ENCODE measurements around the gene KISS1. TPM values are rescaled to one million over a fixed set of nuclear protein-coding genes. Genes with fewer than 3 reads are reported as not detected.

KISS1 gene
- total RNA-seq, 4 donors from 2014 or later, result not detected

DNA sequence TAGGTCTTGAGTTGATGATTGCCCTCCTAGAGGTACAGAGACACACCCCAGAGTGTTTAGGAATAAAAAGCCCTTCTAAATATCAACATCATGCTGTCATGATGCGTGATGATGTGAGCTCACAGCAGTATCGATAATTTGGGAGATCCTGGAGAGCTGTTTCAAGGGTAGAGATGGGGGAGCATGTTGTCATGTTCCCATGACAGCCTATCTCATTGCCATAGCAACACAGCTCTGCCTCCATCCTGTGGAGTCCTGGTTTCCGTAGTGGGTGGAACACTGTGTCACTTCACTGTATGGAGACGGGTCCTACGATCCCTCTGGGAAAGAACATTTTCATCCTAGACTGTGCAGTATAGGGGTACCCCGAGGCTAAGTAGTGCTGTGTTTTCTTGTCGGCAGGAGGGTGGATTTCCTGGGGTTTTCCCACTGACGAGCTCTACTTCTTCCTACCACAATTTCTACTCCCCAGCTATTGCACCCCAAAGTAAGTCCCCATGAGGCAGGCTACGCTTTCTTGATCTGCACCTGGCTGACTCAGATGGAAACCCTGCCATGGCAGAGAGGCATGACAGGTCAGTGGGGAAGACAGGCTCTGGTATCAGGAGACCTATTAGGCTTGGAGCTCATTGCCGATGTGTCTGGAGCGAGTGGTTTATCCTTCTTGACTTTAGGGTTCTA lies 7.2 kb downstream of the KISS1 start:
- no peaks in the 10 kb centered on the region for H3K27me3 ChIP-seq
- WGBS, 2 donors, result 81 to 91% methylated on average over 10 to 11 of the region's 11 CpGs
- peaks cover 0 to 7% of the 10 kb centered on the region in 2 donors for H3K4me1 ChIP-seq
- no peaks in the 10 kb centered on the region for H3K9me3 ChIP-seq
- no peaks in the 10 kb centered on the region for H3K36me3 ChIP-seq
- intact Hi-C loops (cut with DNase I), result no loop called here
- H3K4me3 ChIP-seq (replicated peaks in 1 of 3), result no peak overlapping the region
- TF ChIP-seq, protein P1, sequence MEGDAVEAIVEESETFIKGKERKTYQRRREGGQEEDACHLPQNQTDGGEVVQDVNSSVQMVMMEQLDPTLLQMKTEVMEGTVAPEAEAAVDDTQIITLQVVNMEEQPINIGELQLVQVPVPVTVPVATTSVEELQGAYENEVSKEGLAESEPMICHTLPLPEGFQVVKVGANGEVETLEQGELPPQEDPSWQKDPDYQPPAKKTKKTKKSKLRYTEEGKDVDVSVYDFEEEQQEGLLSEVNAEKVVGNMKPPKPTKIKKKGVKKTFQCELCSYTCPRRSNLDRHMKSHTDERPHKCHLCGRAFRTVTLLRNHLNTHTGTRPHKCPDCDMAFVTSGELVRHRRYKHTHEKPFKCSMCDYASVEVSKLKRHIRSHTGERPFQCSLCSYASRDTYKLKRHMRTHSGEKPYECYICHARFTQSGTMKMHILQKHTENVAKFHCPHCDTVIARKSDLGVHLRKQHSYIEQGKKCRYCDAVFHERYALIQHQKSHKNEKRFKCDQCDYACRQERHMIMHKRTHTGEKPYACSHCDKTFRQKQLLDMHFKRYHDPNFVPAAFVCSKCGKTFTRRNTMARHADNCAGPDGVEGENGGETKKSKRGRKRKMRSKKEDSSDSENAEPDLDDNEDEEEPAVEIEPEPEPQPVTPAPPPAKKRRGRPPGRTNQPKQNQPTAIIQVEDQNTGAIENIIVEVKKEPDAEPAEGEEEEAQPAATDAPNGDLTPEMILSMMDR (IDR thresholded peaks at IDR 0.05), result no peak
- no peak for TF ChIP-seq POLR2A (IDR thresholded peaks at IDR 0.05)
- DNase-seq, result no peak
- no peak overlapping the region for H3K27ac ChIP-seq

DNA sequence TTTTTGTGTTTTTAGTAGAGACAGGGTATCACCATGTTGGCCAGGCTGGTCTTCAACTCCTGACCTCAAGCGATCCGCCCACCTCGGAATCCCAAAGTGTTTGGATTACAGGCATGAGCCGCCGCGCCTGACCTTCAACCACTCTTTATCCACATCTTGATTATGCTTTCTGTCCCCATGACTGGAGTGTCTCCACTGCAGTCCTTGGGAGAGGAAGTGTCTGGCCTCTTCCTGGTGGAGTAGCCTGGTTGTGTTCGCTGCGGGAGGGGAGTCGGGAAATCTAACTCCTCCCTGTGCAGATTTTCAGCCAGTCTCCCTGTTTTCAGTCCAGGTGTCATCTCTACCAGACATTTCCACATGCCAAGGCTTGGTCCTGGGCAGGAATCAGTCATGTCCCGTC lies 9.7 kb downstream of the KISS1 start:
- H3K36me3 ChIP-seq, result no peaks in the 10 kb centered on the region
- TF ChIP-seq, protein P1 (IDR thresholded peaks at IDR 0.05), result no peak
- intact Hi-C loops (cut with DNase I), result no loop called here
- no peak overlapping the region for H3K4me3 ChIP-seq (replicated peaks in 1 of 3)
- 77 to 84% methylated on average over 10 of the region's 10 CpGs for WGBS, 2 donors
- no peak for DNase-seq
- no peak overlapping the region for H3K27ac ChIP-seq
- H3K27me3 ChIP-seq, result no peaks in the 10 kb centered on the region
- peaks cover 0 to 7% of the 10 kb centered on the region in 2 donors for H3K4me1 ChIP-seq
- no peaks in the 10 kb centered on the region for H3K9me3 ChIP-seq

DNA sequence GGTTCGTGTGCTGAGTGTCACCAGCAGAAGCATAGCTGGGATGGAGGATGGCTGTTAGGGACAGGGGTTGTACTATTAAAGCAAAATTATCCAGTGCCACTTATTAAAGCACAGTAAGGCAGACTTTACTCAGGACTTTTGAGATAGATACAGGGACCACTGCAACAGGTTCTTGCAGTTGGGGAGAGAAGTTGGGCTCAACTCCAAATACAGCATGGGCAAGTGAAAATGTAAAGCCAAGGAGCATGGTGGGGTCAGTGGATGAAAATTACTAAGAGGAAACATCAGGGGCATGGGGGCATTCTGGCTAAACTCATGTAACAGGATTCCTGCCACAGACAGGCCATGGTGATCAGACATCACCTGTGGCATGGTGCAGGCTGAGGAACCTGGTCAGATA lies 15.2 kb downstream of the KISS1 start:
- Histone ChIP-seq H3K36me3 (no peaks in the 10 kb centered on the region), H3K4me1 (no peaks in the 10 kb centered on the region), H3K9me3 (no peaks in the 10 kb centered on the region), H3K4me3 (replicated peaks in 1 of 3) (no peak overlapping the region), H3K27ac (no peak overlapping the region), H3K27me3 (no peaks in the 10 kb centered on the region)
- TF ChIP-seq, protein P1 (IDR thresholded peaks at IDR 0.05), result no peak
- no peak for TF ChIP-seq POLR2A (IDR thresholded peaks at IDR 0.05)
- DNase-seq, result no peak
- 54 to 71% methylated on average over 1 of the region's 1 CpG for WGBS, 2 donors
- intact Hi-C loops (cut with DNase I), result no loop called here

DNA sequence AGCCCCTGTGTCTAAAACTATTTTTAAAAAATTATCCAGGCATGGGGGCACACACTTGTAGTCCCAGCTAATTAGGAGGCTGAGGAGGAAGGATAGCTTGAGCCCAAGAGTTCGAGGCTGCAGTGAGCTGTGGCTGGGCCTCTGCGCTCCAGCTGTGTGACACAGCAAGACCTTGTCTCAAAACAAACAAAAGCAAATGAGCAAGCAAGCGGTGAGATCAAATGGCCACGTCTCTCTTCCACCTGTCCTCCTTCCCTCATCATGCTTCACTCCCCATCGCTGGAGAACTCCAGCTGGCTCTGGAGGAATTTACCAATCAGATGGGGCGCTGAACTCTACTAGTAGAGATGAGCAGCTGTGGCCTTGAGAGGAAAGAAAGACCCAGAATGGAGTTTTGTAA lies 16.2 kb downstream of the KISS1 start:
- Histone ChIP-seq H3K27me3 (no peaks in the 10 kb centered on the region), H3K4me1 (no peaks in the 10 kb centered on the region), H3K27ac (no peak overlapping the region), H3K36me3 (no peaks in the 10 kb centered on the region), H3K4me3 (replicated peaks in 1 of 3) (no peak overlapping the region), H3K9me3 (no peaks in the 10 kb centered on the region)
- intact Hi-C loops (cut with DNase I), result no loop called here
- no peak for TF ChIP-seq POLR2A (IDR thresholded peaks at IDR 0.05)
- TF ChIP-seq, protein P1 (IDR thresholded peaks at IDR 0.05), result no peak
- 83 to 87% methylated on average over 6 of the region's 6 CpGs for WGBS, 2 donors
- DNase-seq, result no peak

DNA sequence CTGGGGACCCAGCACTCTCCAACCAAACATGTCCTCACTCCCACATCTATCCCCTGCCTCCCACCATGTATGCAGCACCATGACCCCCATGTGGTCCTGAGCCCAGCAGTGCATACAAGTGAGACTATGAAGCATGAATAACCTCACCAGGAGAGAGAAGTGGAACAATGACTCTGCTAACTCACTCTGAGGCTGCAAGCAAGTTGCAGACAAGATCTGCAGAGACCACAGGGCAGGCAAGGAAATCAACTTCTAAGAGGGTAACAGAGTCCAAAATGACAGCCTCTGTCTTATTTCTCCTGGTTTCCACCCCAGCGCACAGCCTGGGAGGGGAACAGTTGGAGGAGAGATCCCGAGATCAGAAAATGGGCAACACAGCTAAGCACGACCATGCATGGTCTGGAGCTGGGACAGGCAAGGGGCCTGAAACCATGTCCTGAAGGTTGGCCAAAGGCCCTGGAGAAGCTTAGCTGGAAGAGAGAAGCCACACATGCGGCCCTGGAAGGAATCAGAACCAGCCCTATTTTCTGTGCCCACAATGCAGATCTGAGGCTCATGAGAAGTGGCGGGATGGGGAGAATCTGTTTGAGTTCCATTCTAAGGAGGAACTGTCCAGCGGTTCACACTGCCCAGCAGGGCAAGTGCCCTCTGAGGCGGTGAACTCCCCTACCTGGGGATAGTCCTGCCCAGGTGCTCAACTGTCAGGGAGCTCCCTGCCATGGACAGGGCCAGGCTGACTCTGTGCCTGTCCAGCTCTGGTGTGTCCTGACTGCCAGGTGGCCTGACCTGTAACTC lies 17.6 kb downstream of the KISS1 start:
- WGBS, 2 donors, result 77 to 79% methylated on average over 3 to 6 of the region's 7 CpGs
- Histone ChIP-seq H3K36me3 (no peaks in the 10 kb centered on the region), H3K4me1 (no peaks in the 10 kb centered on the region), H3K27ac (no peak overlapping the region), H3K9me3 (no peaks in the 10 kb centered on the region), H3K4me3 (replicated peaks in 1 of 3) (no peak overlapping the region), H3K27me3 (no peaks in the 10 kb centered on the region)
- DNase-seq, result no peak
- TF ChIP-seq, protein P1 (IDR thresholded peaks at IDR 0.05), result no peak
- no peak for TF ChIP-seq POLR2A (IDR thresholded peaks at IDR 0.05)
- intact Hi-C loops (cut with DNase I), result no loop called here
